Gastroesophageal sphincter (tissue), 4 donors: ENCODE results near the gene SERPINA12. TPM values are rescaled to one million over a fixed set of nuclear protein-coding genes. Genes with fewer than 3 reads are reported as not detected.

ENCODE experiments used
- ATAC-seq: fragments of 150-250 bp; one replicate; pipeline ENCODE4 v1.9.1; 2016; ENCODE audit warnings: mild to moderate bottlenecking, moderate library complexity
- H3K27ac ChIP-seq, 4 donors: fragments of 200-600 bp; sonication (generic) in 3 of 4; 1 replicate in 3 of 4; 2 replicates in 1 of 4; pipeline ENCODE4 v1.5.1; 2016 to 2019
- H3K27me3 ChIP-seq: fragments of 200-600 bp; sonication (generic); one replicate; pipeline ENCODE4 v1.5.1; 2019
- H3K36me3 ChIP-seq, 2 donors: fragments of 200-600 bp; sonication (generic); one replicate each; pipeline ENCODE4 v1.5.1; 2019; ENCODE audit warnings: control low read depth in 1 of 2
- H3K4me1 ChIP-seq, 3 donors: fragments of 200-600 bp; sonication (generic); 1 replicate in 2 of 3; 2 replicates in 1 of 3; pipeline ENCODE4 v1.5.1; 2016 to 2019; ENCODE audit warnings: control low read depth in 2 of 3
- H3K4me3 ChIP-seq, 2 donors: fragments of 200-600 bp; sonication (generic); one replicate each; pipeline ENCODE4 v1.5.1; 2019; ENCODE audit warnings: mild to moderate bottlenecking in 1 of 2, moderate library complexity in 1 of 2
- H3K9me3 ChIP-seq, 3 donors: fragments of 200-600 bp; sonication (generic); one replicate each; pipeline ENCODE4 v1.5.1; 2017 to 2019; ENCODE audit warnings: control low read depth in 2 of 3
- EP300 ChIP-seq: sonication (generic); formaldehyde crosslinking; IDR thresholded peaks from one replicate; pipeline ENCODE4 v1.6.1; 2017; ENCODE audit warnings: antibody characterized with exemption, mild to moderate bottlenecking
- POLR2A ChIP-seq, 2 donors: fragments of 450-650 bp; IDR thresholded peaks; one replicate each; pipeline ENCODE4 v1.6.1; 2017; ENCODE audit warnings: antibody characterized with exemption in 2 of 2, mild to moderate bottlenecking in 2 of 2, moderate library complexity in 1 of 2
- POLR2AphosphoS5 ChIP-seq: sonication (generic); formaldehyde crosslinking; IDR thresholded peaks from one replicate; pipeline ENCODE4 v1.6.1; 2017; ENCODE audit warnings: antibody characterized with exemption
- WGBS, 2 donors: methylation state at CpG; one replicate each; pipeline ENCODE4 v1.1.5; 2018; ENCODE audit warnings: low coverage in 1 of 2; 5-methylcytosine and 5-hydroxymethylcytosine counted together
- total RNA-seq, 4 donors: library from RNA; depleted of rRNA; stranded (reverse); fragments of >200 nt; gene quantifications; one replicate each; pipeline ENCODE4 v1.1.0, GENCODE V29; 2016
- TF ChIP-seq, protein P1 (sequence below), 4 experiments: fragments of 200-600 bp in 2 of 4; fragments of 450-650 bp in 2 of 4; sonication (generic) in 1 of 4; IDR thresholded peaks; one replicate each; pipeline ENCODE4 v1.5.1; 2017 to 2019; ENCODE audit warnings: antibody characterized with exemption in 4 of 4, mild to moderate bottlenecking in 2 of 4, moderate library complexity in 2 of 4

SERPINA12 gene
- total RNA-seq, 4 donors from 2014 or later, result not detected

GRCh38 chr14:94548999-94549985 lies 40.0 kb upstream of the SERPINA12 start:
- TF ChIP-seq, protein P1, sequence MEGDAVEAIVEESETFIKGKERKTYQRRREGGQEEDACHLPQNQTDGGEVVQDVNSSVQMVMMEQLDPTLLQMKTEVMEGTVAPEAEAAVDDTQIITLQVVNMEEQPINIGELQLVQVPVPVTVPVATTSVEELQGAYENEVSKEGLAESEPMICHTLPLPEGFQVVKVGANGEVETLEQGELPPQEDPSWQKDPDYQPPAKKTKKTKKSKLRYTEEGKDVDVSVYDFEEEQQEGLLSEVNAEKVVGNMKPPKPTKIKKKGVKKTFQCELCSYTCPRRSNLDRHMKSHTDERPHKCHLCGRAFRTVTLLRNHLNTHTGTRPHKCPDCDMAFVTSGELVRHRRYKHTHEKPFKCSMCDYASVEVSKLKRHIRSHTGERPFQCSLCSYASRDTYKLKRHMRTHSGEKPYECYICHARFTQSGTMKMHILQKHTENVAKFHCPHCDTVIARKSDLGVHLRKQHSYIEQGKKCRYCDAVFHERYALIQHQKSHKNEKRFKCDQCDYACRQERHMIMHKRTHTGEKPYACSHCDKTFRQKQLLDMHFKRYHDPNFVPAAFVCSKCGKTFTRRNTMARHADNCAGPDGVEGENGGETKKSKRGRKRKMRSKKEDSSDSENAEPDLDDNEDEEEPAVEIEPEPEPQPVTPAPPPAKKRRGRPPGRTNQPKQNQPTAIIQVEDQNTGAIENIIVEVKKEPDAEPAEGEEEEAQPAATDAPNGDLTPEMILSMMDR (IDR thresholded peaks at IDR 0.05), result peak in 3 of 4 experiments; percentile 65 to 83 (median 72)
- TF ChIP-seq POLR2AphosphoS5 (no peak), POLR2A (IDR thresholded peaks at IDR 0.05) (no peak), EP300 (no peak)
- Histone ChIP-seq H3K9me3 (peaks cover 0 to 24% (median 0%) of the 10 kb centered on the region in 3 donors), H3K4me1 (no peaks in the 10 kb centered on the region), H3K4me3 (no peak overlapping the region), H3K27me3 (peaks cover 38% of the 10 kb centered on the region), H3K36me3 (no peaks in the 10 kb centered on the region), H3K27ac (no peak overlapping the region)
- peak; percentile 62 for ATAC-seq
- 33 to 38% methylated on average over 4 to 5 of the region's 24 CpGs for WGBS, 2 donors

GRCh38 chr14:94548131-94548998 lies 39.1 kb upstream of the SERPINA12 start:
- Histone ChIP-seq H3K36me3 (no peaks in the 10 kb centered on the region), H3K4me3 (no peak overlapping the region), H3K9me3 (peaks cover 0 to 15% (median 0%) of the 10 kb centered on the region in 3 donors), H3K27me3 (peaks cover 44% of the 10 kb centered on the region), H3K4me1 (no peaks in the 10 kb centered on the region), H3K27ac (no peak overlapping the region)
- ATAC-seq, result no peak
- TF ChIP-seq, protein P1 (IDR thresholded peaks at IDR 0.05), result no peak
- TF ChIP-seq POLR2A (IDR thresholded peaks at IDR 0.05), result no peak
- TF ChIP-seq EP300, result no peak
- no peak for TF ChIP-seq POLR2AphosphoS5
- 80 to 91% methylated on average over 10 to 11 of the region's 14 CpGs for WGBS, 2 donors

DNA sequence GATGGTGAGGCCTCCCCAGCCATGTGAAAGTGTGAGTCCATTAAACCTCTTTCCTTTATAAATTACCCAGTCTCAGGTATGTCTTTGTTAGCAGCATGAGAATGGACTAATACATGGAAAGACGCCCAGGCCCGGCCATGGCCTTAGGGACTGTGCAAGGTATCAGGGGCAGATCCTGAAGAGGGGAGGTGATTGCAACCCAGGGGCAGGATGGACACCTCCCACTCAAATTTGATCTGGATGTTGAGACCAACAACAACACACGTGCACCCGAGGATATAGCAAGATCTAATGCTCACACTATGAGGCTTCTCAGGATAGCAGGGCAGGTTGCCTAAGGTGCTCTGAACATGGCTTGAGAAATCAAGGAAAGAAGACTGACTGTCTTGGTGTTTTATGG lies 38.5 kb upstream of the SERPINA12 start:
- WGBS, 2 donors, result 30 to 100% methylated on average over 1 to 2 of the region's 4 CpGs
- ATAC-seq, result no peak

DNA sequence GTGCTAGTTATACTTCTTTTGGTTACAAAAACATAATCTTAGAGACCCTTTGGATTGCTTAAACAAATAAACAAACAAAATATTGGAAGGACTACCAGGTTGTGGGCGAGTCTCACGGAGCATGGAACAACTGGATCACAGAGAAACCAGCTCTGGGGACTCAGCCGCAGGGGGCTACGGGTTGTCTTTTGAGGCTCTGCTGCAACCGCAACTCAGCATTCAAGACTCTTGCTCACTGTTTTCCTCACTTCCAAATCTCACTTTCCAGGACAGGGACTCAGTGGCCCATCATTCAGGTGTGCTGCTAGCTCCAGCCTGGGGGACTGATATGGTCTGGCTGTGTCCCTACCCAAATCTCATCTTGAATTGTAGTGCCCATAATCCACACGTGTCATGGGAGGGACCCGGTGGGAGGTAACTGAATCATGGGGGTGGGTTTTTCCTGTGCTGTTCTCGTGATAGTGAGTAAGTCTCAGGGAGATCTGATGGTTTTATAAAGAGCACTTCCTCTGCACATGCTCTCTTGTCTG lies 37.9 kb upstream of the SERPINA12 start:
- WGBS, 2 donors, result 79 to 91% methylated on average over 2 to 6 of the region's 8 CpGs
- H3K9me3 ChIP-seq, result peaks cover 0 to 10% (median 0%) of the 10 kb centered on the region in 3 donors
- ATAC-seq, result no peak
- no peak overlapping the region for H3K27ac ChIP-seq
- no peaks in the 10 kb centered on the region for H3K4me1 ChIP-seq
- H3K36me3 ChIP-seq, result no peaks in the 10 kb centered on the region
- H3K27me3 ChIP-seq, result peaks cover 53% of the 10 kb centered on the region
- TF ChIP-seq, protein P1 (IDR thresholded peaks at IDR 0.05), result no peak
- no peak for TF ChIP-seq POLR2A (IDR thresholded peaks at IDR 0.05)
- TF ChIP-seq POLR2AphosphoS5, result no peak
- no peak for TF ChIP-seq EP300
- no peak overlapping the region for H3K4me3 ChIP-seq

More for the DNA sequence above, 38.5 kb upstream of the SERPINA12 start:
- no peaks in the 10 kb centered on the region for H3K36me3 ChIP-seq
- no peak overlapping the region for H3K27ac ChIP-seq
- no peak for TF ChIP-seq POLR2A (IDR thresholded peaks at IDR 0.05)
- TF ChIP-seq POLR2AphosphoS5, result no peak
- no peak for TF ChIP-seq EP300
- TF ChIP-seq, protein P1 (IDR thresholded peaks at IDR 0.05), result no peak
- H3K4me1 ChIP-seq, result no peaks in the 10 kb centered on the region
- H3K9me3 ChIP-seq, result peaks cover 0 to 10% (median 0%) of the 10 kb centered on the region in 3 donors
- no peak overlapping the region for H3K4me3 ChIP-seq
- H3K27me3 ChIP-seq, result peaks cover 48% of the 10 kb centered on the region
